H1 (cell line): ENCODE results near the gene IL1RAPL1. TPM values are rescaled to one million over a fixed set of nuclear protein-coding genes. Genes with fewer than 3 reads are reported as not detected.

Experiments
- CTCF ChIA-PET: fragments of 300-600 bp; sonication (Branson Sonifier 250); formaldehyde crosslinking; loops from one replicate; lab custom pipeline; 2021; ENCODE audit not compliant: partially characterized antibody; lab: Charles Lee
- POLR2A ChIA-PET: fragments of 300-600 bp; sonication (Branson Sonifier 250); formaldehyde crosslinking; loops from one replicate; lab custom pipeline; 2021; ENCODE audit warnings: inconsistent platforms; ENCODE audit not compliant: partially characterized antibody; lab: Charles Lee
- DNase-seq, 2 experiments: peaks; one replicate each; pipeline versions ENCODE4 v3.0.0 to v3.0.0-alpha.2; 2010 to 2022; ENCODE audit warnings: low spot score in 2 of 2, low read depth in 1 of 2, mixed read lengths in 1 of 2
- FAIRE-seq: peaks from 2 replicates; lab custom pipeline; 2011; peaks lifted over from hg19 to GRCh38; lab: Jason Lieb, UNC
- H2AFZ ChIP-seq: 2 replicates; pipeline ENCODE4 v1.8.1; 2012; ENCODE audit warnings: low read length, inconsistent platforms
- H2AK5ac ChIP-seq: 2 replicates; pipeline ENCODE4 v1.6.1; 2013; ENCODE audit warnings: low read depth, low read length
- H2BK120ac ChIP-seq: replicated peaks from 2 replicates; pipeline ENCODE3; 2013; ENCODE audit warnings: low read depth, low read length, inconsistent platforms
- H2BK12ac ChIP-seq: 2 replicates; pipeline ENCODE4 v1.6.1; 2013; ENCODE audit warnings: low read depth, low read length
- H2BK15ac ChIP-seq: 2 replicates; pipeline ENCODE4 v1.6.1; 2013; ENCODE audit warnings: low read length
- H2BK20ac ChIP-seq: 2 replicates; pipeline ENCODE4 v1.6.1; 2013; ENCODE audit warnings: low read length
- H2BK5ac ChIP-seq: 2 replicates; pipeline ENCODE4 v1.6.1; 2013; ENCODE audit warnings: low read depth, low read length
- H3K14ac ChIP-seq: 2 replicates; pipeline ENCODE4 v1.6.1; 2013; ENCODE audit warnings: inconsistent platforms; ENCODE audit not compliant: insufficient read length
- H3K18ac ChIP-seq: 2 replicates; pipeline ENCODE4 v1.6.1; 2013; ENCODE audit warnings: low read length; ENCODE audit errors: extremely low read depth
- H3K23ac ChIP-seq: 2 replicates; pipeline ENCODE4 v1.6.1; 2013; ENCODE audit warnings: inconsistent platforms; ENCODE audit not compliant: insufficient read length
- H3K23me2 ChIP-seq: 2 replicates; pipeline ENCODE4 v1.6.1; 2013; ENCODE audit warnings: low read depth, low read length
- H3K27ac ChIP-seq: 2 replicates; pipeline ENCODE4 v1.6.1; 2011; ENCODE audit warnings: low read depth, low read length, inconsistent platforms
- H3K27me3 ChIP-seq, 4 experiments: replicated peaks in 1 of 4; 1 replicate in 1 of 4; 2 replicates in 3 of 4; pipeline versions ENCODE4 v1.6.1 to v1.8.1; 2011 to 2013; ENCODE audit warnings: low read length in 3 of 4, mild to moderate bottlenecking in 3 of 4, inconsistent platforms in 2 of 4, mixed read lengths in 2 of 4, moderate library complexity in 1 of 4; ENCODE audit not compliant: control insufficient read depth in 3 of 4, insufficient read depth in 3 of 4; ENCODE audit errors: extremely low read depth in 1 of 4
- H3K36me3 ChIP-seq, 4 experiments: 2 replicates each; pipeline versions ENCODE4 v1.6.1 to v1.8.1; 2011 to 2013; ENCODE audit warnings: mild to moderate bottlenecking in 4 of 4, low read length in 3 of 4, moderate library complexity in 2 of 4, control low read depth in 1 of 4, inconsistent platforms in 1 of 4; ENCODE audit not compliant: insufficient read depth in 4 of 4, control insufficient read depth in 2 of 4
- H3K4ac ChIP-seq: replicated peaks from 2 replicates; pipeline ENCODE3; 2013; ENCODE audit warnings: low read length, low read depth, mixed read lengths, inconsistent platforms; ENCODE audit not compliant: insufficient read length
- H3K4me1 ChIP-seq, 4 experiments: replicated peaks in 1 of 4; 1 replicate in 1 of 4; 2 replicates in 3 of 4; pipeline versions ENCODE4 v1.6.1 to v1.8.1; 2011 to 2013; ENCODE audit warnings: low read length in 3 of 4, inconsistent platforms in 2 of 4, mixed read lengths in 1 of 4; ENCODE audit not compliant: insufficient read depth in 4 of 4, control insufficient read depth in 3 of 4
- H3K4me2 ChIP-seq, 2 experiments: 2 replicates each; pipeline versions ENCODE4 v1.6.1 to v1.8.1; 2011 to 2013; ENCODE audit warnings: low read depth in 2 of 2, low read length in 2 of 2, control low read depth in 1 of 2, inconsistent platforms in 1 of 2, mild to moderate bottlenecking in 1 of 2; ENCODE audit not compliant: insufficient read depth in 1 of 2
- H3K4me3 ChIP-seq, 4 experiments: fragments of 200-600, 300-600 bp in 1 of 4; sonication (generic), shearing (Covaris generic), sonication (Bioruptor Twin) in 1 of 4; 2 replicates each; pipeline versions ENCODE4 v1.5.1 to v1.8.1; 2011 to 2016; ENCODE audit warnings: low read length in 4 of 4, low read depth in 3 of 4, control low read depth in 2 of 4, inconsistent platforms in 2 of 4, mild to moderate bottlenecking in 2 of 4, mixed read lengths in 1 of 4, moderate library complexity in 1 of 4; ENCODE audit not compliant: insufficient read depth in 2 of 4; ENCODE audit errors: extremely low read depth in 1 of 4
- H3K56ac ChIP-seq: replicated peaks from 2 replicates; pipeline ENCODE3; 2013; ENCODE audit warnings: low read depth, mild to moderate bottlenecking, mixed read lengths, low read length, inconsistent platforms; ENCODE audit not compliant: insufficient read length
- H3K79me1 ChIP-seq: 2 replicates; pipeline ENCODE4 v1.6.1; 2013; ENCODE audit warnings: low read depth, low read length, control low read depth
- H3K79me2 ChIP-seq, 2 experiments: 2 replicates each; pipeline versions ENCODE4 v1.6.1 to v1.8.1; 2012 to 2013; ENCODE audit warnings: low read length in 2 of 2, mild to moderate bottlenecking in 2 of 2, inconsistent platforms in 1 of 2; ENCODE audit not compliant: insufficient read depth in 2 of 2, control insufficient read depth in 1 of 2
- H3K9ac ChIP-seq, 4 experiments: replicated peaks in 1 of 4; 1 replicate in 1 of 4; 2 replicates in 3 of 4; pipeline versions ENCODE4 v1.6.1 to v1.8.1; 2011 to 2013; ENCODE audit warnings: low read depth in 3 of 4, low read length in 3 of 4, control low read depth in 2 of 4, mild to moderate bottlenecking in 2 of 4, moderate library complexity in 2 of 4, inconsistent platforms in 1 of 4; ENCODE audit errors: extremely low read depth in 1 of 4
- H3K9me3 ChIP-seq, 2 experiments: 2 replicates each; pipeline versions ENCODE4 v1.6.1 to v1.8.1; 2012 to 2013; ENCODE audit warnings: mild to moderate bottlenecking in 2 of 2, moderate library complexity in 2 of 2, control low read depth in 1 of 2, inconsistent platforms in 1 of 2, low read depth in 1 of 2, low read length in 1 of 2, mixed read lengths in 1 of 2; ENCODE audit not compliant: insufficient read depth in 2 of 2
- H4K20me1 ChIP-seq, 2 experiments: replicated peaks in 1 of 2; 2 replicates each; pipeline versions ENCODE3 to v1.8.1; 2011 to 2013; ENCODE audit warnings: inconsistent platforms in 2 of 2, low read length in 2 of 2, mild to moderate bottlenecking in 1 of 2; ENCODE audit not compliant: insufficient read depth in 2 of 2, control insufficient read depth in 1 of 2
- H4K5ac ChIP-seq: 2 replicates; pipeline ENCODE4 v1.6.1; 2013; ENCODE audit warnings: low read length, low read depth, mixed read lengths, inconsistent platforms; ENCODE audit not compliant: insufficient read length
- H4K8ac ChIP-seq: 2 replicates; pipeline ENCODE4 v1.8.0; 2013; ENCODE audit warnings: mild to moderate bottlenecking, moderate library complexity, low read length, inconsistent platforms; ENCODE audit not compliant: insufficient read depth; ENCODE audit errors: extremely low read depth
- H4K91ac ChIP-seq: replicated peaks from 2 replicates; pipeline ENCODE3; 2013; ENCODE audit warnings: low read length, mixed read lengths, inconsistent platforms; ENCODE audit not compliant: insufficient read length
- CEBPB ChIP-seq: IDR thresholded peaks from 2 replicates; pipeline ENCODE4 v1.6.1; 2012; ENCODE audit warnings: low read depth, low read length
- GABPA ChIP-seq: IDR thresholded peaks from 2 replicates; pipeline ENCODE4 v1.6.1; 2011; ENCODE audit warnings: mild to moderate bottlenecking, low read length, moderate library complexity, borderline replicate concordance; ENCODE audit not compliant: insufficient read depth
- MAFK ChIP-seq: IDR thresholded peaks from 2 replicates; pipeline ENCODE4 v1.6.1; 2012; ENCODE audit warnings: low read depth, mild to moderate bottlenecking, improper control_type of control experiment, low read length
- ZNF274 ChIP-seq: IDR thresholded peaks from 2 replicates; pipeline ENCODE4 v1.7.0; 2012; ENCODE audit warnings: low read length, borderline replicate concordance; ENCODE audit errors: extremely low read depth
- WGBS, 2 experiments: shearing (Covaris generic) in 1 of 2; methylation state at CpG; one replicate each; pipeline versions ENCODE4 v1.1.6 to v1.1.7; 2013 to 2015; ENCODE audit warnings: low lambda C conversion rate in 2 of 2, mixed read lengths in 2 of 2, inconsistent platforms in 1 of 2, low coverage in 1 of 2, missing lambda C conversion rate in 1 of 2; ENCODE audit not compliant: insufficient replicate concordance in 2 of 2, insufficient coverage in 1 of 2, insufficient read length in 1 of 2; ENCODE audit errors: extremely low coverage in 1 of 2, missing lambda C conversion rate in 1 of 2; 5-methylcytosine and 5-hydroxymethylcytosine counted together
- polyA plus RNA-seq, 7 experiments: library from polyadenylated mRNA; depleted of rRNA in 3 of 7; stranded (reverse) in 5 of 7; unstranded in 2 of 7; fragments of >200 nt in 5 of 7; fragments of 200-250 nt in 2 of 7; gene quantifications; 1 replicate in 5 of 7; 2 replicates in 1 of 7; 4 replicates in 1 of 7; pipeline versions ENCODE4 v1.2.1 to v1.2.3, GENCODE V29; 2011 to 2013; ENCODE audit warnings: missing spikeins in 2 of 7, mixed read lengths in 2 of 7
- total RNA-seq: library from RNA; stranded (reverse); fragmentation: NEBNext Ultra II Directional; extraction: Animal tissue kit (Norgen Biotek cat#: 25700); gene quantifications from 2 replicates; pipeline ENCODE4 v1.2.1, GENCODE V29; 2021

The IL1RAPL1 gene
- total and polyA plus RNA-seq, 2 of the 8 experiments (the other 6 are each of a cell fraction or from before 2014, with no cell fraction given): 0.11 to 0.35 TPM

DNA sequence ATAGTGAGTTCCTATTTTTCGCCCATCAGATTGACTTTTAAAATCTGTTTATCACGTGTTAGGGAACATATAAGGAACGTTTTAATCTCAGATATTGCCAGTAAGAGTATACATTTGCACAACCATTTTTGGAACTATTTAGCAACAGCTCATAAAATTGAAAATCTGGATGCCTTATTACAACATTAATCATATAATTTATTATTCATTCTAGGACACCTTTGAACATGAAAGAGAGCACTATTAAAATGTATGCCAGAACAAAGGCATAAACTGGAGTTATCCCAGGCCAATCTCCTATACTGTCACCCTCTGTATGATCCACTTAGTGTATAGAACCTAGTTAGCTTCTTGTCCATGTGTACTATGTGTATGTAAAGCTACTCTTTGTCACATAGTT is 1049.1 kb downstream of the IL1RAPL1 start:
- no peak overlapping the region for H2BK12ac ChIP-seq
- no peak overlapping the region for H3K4me3 ChIP-seq
- no peak overlapping the region for H2BK120ac ChIP-seq
- H3K56ac ChIP-seq: no peak overlapping the region
- no peak overlapping the region for H2BK15ac ChIP-seq
- H2BK5ac ChIP-seq: no peak overlapping the region
- H4K5ac ChIP-seq: no peak overlapping the region
- no peak overlapping the region for H3K4ac ChIP-seq
- H3K23me2 ChIP-seq: no peaks in the 10 kb centered on the region
- H3K79me1 ChIP-seq: no peaks in the 10 kb centered on the region
- H3K36me3 ChIP-seq: no peaks in the 10 kb centered on the region
- H3K9me3 ChIP-seq: no peaks in the 10 kb centered on the region
- no peak overlapping the region for H4K91ac ChIP-seq
- H4K8ac ChIP-seq: no peak overlapping the region
- 85% methylated on average over 3 of the region's 3 CpGs; no CpG with 5 or more reads in 1 of the 2 experiments for WGBS, 2 experiments
- no peaks in the 10 kb centered on the region for H4K20me1 ChIP-seq
- POLR2A ChIA-PET: no interaction called here
- H2BK20ac ChIP-seq: no peak overlapping the region
- CTCF ChIA-PET: interaction anchor here (0.7 kb wide), 1 partner anchor 810 kb away, joined by 3 read pairs; no protein-coding TSS in a partner anchor
- DNase-seq: no peak
- H3K18ac ChIP-seq: no peak overlapping the region
- H3K4me1 ChIP-seq: no peaks in the 10 kb centered on the region
- FAIRE-seq: no peak
- H3K4me2 ChIP-seq: no peak overlapping the region
- H3K14ac ChIP-seq: no peak overlapping the region
- no peak overlapping the region for H2AFZ ChIP-seq
- no peaks in the 10 kb centered on the region for H3K27me3 ChIP-seq
- H3K9ac ChIP-seq: no peak overlapping the region
- no peaks in the 10 kb centered on the region for H3K79me2 ChIP-seq
- no peak overlapping the region for H3K27ac ChIP-seq
- H2AK5ac ChIP-seq: no peak overlapping the region
- no peak overlapping the region for H3K23ac ChIP-seq
- TF ChIP-seq CEBPB (no peak), GABPA (no peak), ZNF274 (no peak), MAFK (no peak)
